ENCODE results near the gene TAOK2.

Gene TAOK2

GRCh38 chr16:29988346-29989075, 14.8 kb downstream of the TAOK2 start:
- FAIRE-seq = no peak
- TF ChIP-seq POLR2A (IDR thresholded peaks at IDR 0.05; ENCODE audit: low read depth, low read length) = no peak
- DNase-seq (ENCODE audit: insufficient read length, low spot score) = no peak

- no peak for TF ChIP-seq POLR2A (IDR thresholded peaks at IDR 0.05; ENCODE audit: low read depth, low read length)
- DNase-seq (ENCODE audit: insufficient read length, low spot score) = no peak
- FAIRE-seq = no peak
These were observed 15.6 kb downstream of the TAOK2 start for GRCh38 chr16:29989111-29989858.

- DNase-seq (ENCODE audit: insufficient read length, low spot score) = no peak
- no peak for FAIRE-seq
- TF ChIP-seq POLR2A (IDR thresholded peaks at IDR 0.05; ENCODE audit: low read depth, low read length) = no peak
These were observed 16.4 kb downstream of the TAOK2 start for GRCh38 chr16:29990034-29990433.

- TF ChIP-seq POLR2A (IDR thresholded peaks at IDR 0.05; ENCODE audit: low read depth, low read length) = no peak
- FAIRE-seq = no peak
- DNase-seq (ENCODE audit: insufficient read length, low spot score) = no peak
These were observed 17.4 kb downstream of the TAOK2 start for GRCh38 chr16:29990883-29991570.

GRCh38 chr16:29991571-29991904, 17.9 kb downstream of the TAOK2 start:
- FAIRE-seq = no peak
- TF ChIP-seq POLR2A (IDR thresholded peaks at IDR 0.05; ENCODE audit: low read depth, low read length) = no peak
- DNase-seq (ENCODE audit: insufficient read length, low spot score) = no peak

- FAIRE-seq (no peak), DNase-seq (ENCODE audit: insufficient read length, low spot score) (no peak)
- no peak for TF ChIP-seq POLR2A (IDR thresholded peaks at IDR 0.05; ENCODE audit: low read depth, low read length)
These were observed 18.8 kb downstream of the TAOK2 start for GRCh38 chr16:29992344-29992967.

- no peak for TF ChIP-seq POLR2A (IDR thresholded peaks at IDR 0.05; ENCODE audit: low read depth, low read length)
- DNase-seq (ENCODE audit: insufficient read length, low spot score) (no peak), FAIRE-seq (no peak)
These were observed 19.7 kb downstream of the TAOK2 start for GRCh38 chr16:29993191-29993902.

- FAIRE-seq (no peak), DNase-seq (ENCODE audit: insufficient read length, low spot score) (no peak)
- TF ChIP-seq POLR2A (IDR thresholded peaks at IDR 0.05; ENCODE audit: low read depth, low read length) = no peak
These were observed 20.4 kb downstream of the TAOK2 start for GRCh38 chr16:29993903-29994599.

GRCh38 chr16:29994600-29995323, 21.1 kb downstream of the TAOK2 start:
- DNase-seq (ENCODE audit: insufficient read length, low spot score) (no peak), FAIRE-seq (no peak)
- no peak for TF ChIP-seq POLR2A (IDR thresholded peaks at IDR 0.05; ENCODE audit: low read depth, low read length)

GRCh38 chr16:29995324-29995910, 21.7 kb downstream of the TAOK2 start, which contains the start of gene HIRIP3:
Gene HIRIP3 (minus strand): TSS chr16:29995617. CDS start chr16:29995605, 12 bp downstream.
- DNase-seq (ENCODE audit: insufficient read length, low spot score) = peak; percentile 82
- no peak for FAIRE-seq
- TF ChIP-seq POLR2A (IDR thresholded peaks at IDR 0.05; ENCODE audit: low read depth, low read length) = peak; percentile 48; the same call in 1 of the 2 replicates

GRCh38 chr16:29995911-29996765, 22.5 kb downstream of the TAOK2 start, which contains the start of gene INO80E:
Gene INO80E (plus strand): TSS chr16:29996241. CDS start chr16:29996311, 70 bp downstream.
- DNase-seq (ENCODE audit: insufficient read length, low spot score) = peak; percentile 99
- peak; percentile 64 for TF ChIP-seq POLR2A (IDR thresholded peaks at IDR 0.05; ENCODE audit: low read depth, low read length)
- FAIRE-seq = no peak
